HG03439 (cell line): ENCODE data around the gene DTX3.
A peak's percentile ranks its signal among the peaks of the same experiment; 100 is the strongest.
"Not testable (repeated sequence)": the region's sequence is repeated elsewhere in the genome, so short reads cannot be mapped to it uniquely, and the experiment has no call there.

ENCODE experiments used
- ATAC-seq: cut with Tn5 transposase; IDR thresholded peaks from one replicate; pipeline ENCODE4 v1.9.1; 2021; ENCODE audit warnings: mild to moderate bottlenecking, moderate library complexity; ENCODE audit not compliant: unreplicated experiment

The DTX3 gene

GRCh38 chr12:57631566-57632072 is 27.0 kb downstream of the DTX3 start:
- ATAC-seq, result no peak

GRCh38 chr12:57632073-57632957 is 27.7 kb downstream of the DTX3 start:
- ATAC-seq, result peak; percentile 17

GRCh38 chr12:57632958-57633840 is 28.6 kb downstream of the DTX3 start, which contains the start of gene B4GALNT1:
B4GALNT1 (minus strand) TSS chr12:57633201; CDS start chr12:57632132, 1,069 bp downstream.
- ATAC-seq, result peak; percentile 66

- not testable (repeated sequence) for ATAC-seq
Measured at GRCh38 chr12:57636731-57637130, 32.1 kb downstream of the DTX3 start.

- ATAC-seq, result no peak
Measured at GRCh38 chr12:57637364-57637763, 32.7 kb downstream of the DTX3 start.

GRCh38 chr12:57638096-57638495 is 33.5 kb downstream of the DTX3 start:
- ATAC-seq, result no peak

GRCh38 chr12:57640175-57641042 is 35.8 kb downstream of the DTX3 start:
- ATAC-seq, result no peak

GRCh38 chr12:57641699-57642442 is 37.2 kb downstream of the DTX3 start:
- no peak for ATAC-seq

- ATAC-seq, result not testable (repeated sequence)
Measured at GRCh38 chr12:57645990-57646658, 41.5 kb downstream of the DTX3 start.

- not testable (repeated sequence) for ATAC-seq
Measured at GRCh38 chr12:57646659-57647049, 42.0 kb downstream of the DTX3 start.

GRCh38 chr12:57654042-57654441 is 49.4 kb downstream of the DTX3 start:
- no peak for ATAC-seq

GRCh38 chr12:57655541-57656240 is 51.1 kb downstream of the DTX3 start:
- no peak for ATAC-seq

GRCh38 chr12:57656408-57656807 is 51.8 kb downstream of the DTX3 start:
- ATAC-seq, result not testable (repeated sequence)

- ATAC-seq, result no peak
Measured at GRCh38 chr12:57657744-57658143, 53.1 kb downstream of the DTX3 start.

- ATAC-seq, result no peak
Measured at GRCh38 chr12:57658890-57659289, 54.3 kb downstream of the DTX3 start.
